Neural progenitor cell (in vitro differentiated cells): Measurements from ENCODE around the gene TMEM108.

Experiments used
- CTCF ChIP-seq: fragments of 200-600 bp; sonication (generic); IDR thresholded peaks from 2 replicates; pipeline ENCODE4 v1.5.1; 2017; ENCODE audit warnings: antibody characterized with exemption, mild to moderate bottlenecking
- EZH2 ChIP-seq: fragments of 200-600 bp; sonication (generic); IDR thresholded peaks from 2 replicates; pipeline ENCODE4 v1.6.1; 2017; ENCODE audit warnings: antibody characterized with exemption, mild to moderate bottlenecking, moderate library complexity
- EZH2phosphoT487 ChIP-seq: fragments of 200-600 bp; sonication (generic); IDR thresholded peaks from 2 replicates; pipeline ENCODE4 v1.6.1; 2017; ENCODE audit warnings: antibody characterized with exemption

DNA sequence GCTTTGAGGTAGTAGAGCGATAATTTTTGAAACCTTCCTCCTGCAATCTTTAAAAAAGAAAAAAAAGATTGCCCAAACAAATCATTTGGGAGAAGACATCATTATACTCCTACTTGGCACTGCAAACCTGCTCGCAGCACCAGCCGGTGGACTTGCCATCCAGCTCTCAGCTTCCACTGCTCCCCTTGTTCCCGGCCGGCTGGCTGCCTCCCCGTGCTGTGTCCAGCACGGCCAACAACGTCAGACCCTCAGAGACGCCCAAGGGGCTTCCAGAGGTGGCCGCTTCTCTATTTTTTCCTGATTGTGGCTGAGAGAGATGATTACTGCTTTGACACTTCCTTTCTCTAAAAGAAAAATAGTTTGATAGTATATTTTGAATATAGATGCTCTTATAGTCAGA is 358.7 kb downstream of the TMEM108 start:
- TF ChIP-seq EZH2phosphoT487 (no peak), CTCF (no peak), EZH2 (no peak)
